K562 (cell line): ENCODE measurements around the gene RCOR2. TPM values are rescaled to one million over a fixed set of nuclear protein-coding genes. Genes with fewer than 3 reads are reported as not detected.

Experiments
- JUN ChIP-seq, 2 experiments: sonication (generic) in 1 of 2; formaldehyde crosslinking in 1 of 2; IDR thresholded peaks; 2 replicates each; pipeline versions ENCODE4 v1.6.1 to v1.8.0; 2012 to 2022; ENCODE audit warnings: borderline replicate concordance in 2 of 2, mild to moderate bottlenecking in 2 of 2, improper control_type of control experiment in 1 of 2, low read depth in 1 of 2, low read length in 1 of 2, missing genetic modification reagents in 1 of 2
- KDM5B ChIP-seq: fragments of 200-600 bp; sonication (generic); IDR thresholded peaks from 2 replicates; pipeline ENCODE4 v1.6.1; 2012; ENCODE audit warnings: low read depth, mild to moderate bottlenecking, moderate library complexity, low read length, control low read depth, inconsistent platforms; ENCODE audit not compliant: insufficient replicate concordance
- NR2C2 ChIP-seq, 2 experiments: fragments of 200-800 bp in 1 of 2; sonication (Bioruptor generic) in 1 of 2; sonication (generic) in 1 of 2; formaldehyde crosslinking in 1 of 2; IDR thresholded peaks; 2 replicates each; pipeline versions ENCODE4 v1.6.1 to v1.8.0; 2016 to 2022; ENCODE audit warnings: mild to moderate bottlenecking in 1 of 2, missing compliant biosample characterization in 1 of 2, missing genetic modification characterization in 1 of 2, missing genetic modification reagents in 1 of 2
- NR4A1 ChIP-seq, 2 experiments: fragments of 250-450 bp in 1 of 2; fragments of 450-650 bp in 1 of 2; sonication (Bioruptor Pico) in 1 of 2; IDR thresholded peaks; 2 replicates each; pipeline versions ENCODE4 v1.4.0 to v1.6.1; 2016 to 2020; ENCODE audit warnings: mild to moderate bottlenecking in 2 of 2, missing compliant biosample characterization in 1 of 2, missing genetic modification characterization in 1 of 2, moderate library complexity in 1 of 2
- STAT5B ChIP-seq: fragments of 250-450 bp; sonication (Bioruptor Pico); IDR thresholded peaks from 2 replicates; pipeline ENCODE4 v1.8.0; 2021; ENCODE audit warnings: mild to moderate bottlenecking, inconsistent platforms
- ZNF512 ChIP-seq: IDR thresholded peaks from 2 replicates; pipeline ENCODE4 v1.6.1; 2016; ENCODE audit warnings: missing genetic modification characterization, missing compliant biosample characterization
- polyA plus RNA-seq, 8 experiments: library from polyadenylated mRNA; depleted of rRNA in 4 of 8; stranded (reverse) in 5 of 8; unstranded in 3 of 8; fragments of >200 nt; fragmentation: Nextera tagmentation in 2 of 8; fragmentation: Illumina TruSeq in 1 of 8; extraction: Ambion mirVana in 2 of 8; extraction: Trizol in 1 of 8; gene quantifications; 2 replicates each; pipeline versions ENCODE4 v1.2.1 to v1.2.3, GENCODE V29; 2011 to 2014; ENCODE audit warnings: inconsistent platforms in 1 of 8, missing spikeins in 1 of 8
- total RNA-seq, 7 experiments: library from RNA; depleted of rRNA in 6 of 7; stranded (reverse); fragments of >200 nt in 6 of 7; fragmentation: Illumina TruSeq in 2 of 7; extraction: Trizol in 2 of 7; gene quantifications; 2 replicates each; pipeline versions ENCODE4 v1.2.1 to v1.2.3, GENCODE V29; 2011 to 2021; ENCODE audit warnings: low replicate concordance in 1 of 7
- TF ChIP-seq, protein P1 (sequence below): fragments of 450-650 bp; formaldehyde crosslinking; IDR thresholded peaks from 2 replicates; pipeline ENCODE4 v1.4.0; 2020; ENCODE audit warnings: mild to moderate bottlenecking, moderate library complexity

RCOR2 gene
- total and polyA plus RNA-seq, 9 of the 15 experiments (the other 6 are each of a cell fraction or from before 2014, with no cell fraction given), result 0.04 to 6.5 (median 2.5) TPM; not detected in 1

GRCh38 chr11:63893355-63893754, 23.6 kb downstream of the RCOR2 start (continued):
- TF ChIP-seq NR4A1 (CRISPR knock-in tag; IDR thresholded peaks at IDR 0.05) (no peak), NR4A1 (tag; IDR thresholded peaks at IDR 0.05) (no peak), JUN (IDR thresholded peaks at IDR 0.05; ENCODE audit: borderline replicate concordance, low read depth, low read length) (no peak), JUN (CRISPR knock-in tag; IDR thresholded peaks at IDR 0.05; ENCODE audit: borderline replicate concordance) (no peak), NR2C2 (CRISPR knock-in tag; IDR thresholded peaks at IDR 0.05) (no peak), NR2C2 (tag; IDR thresholded peaks at IDR 0.05) (no peak), STAT5B (CRISPR knock-in tag) (no peak), ZNF512 (tag) (no peak), KDM5B (no peak)
- TF ChIP-seq, protein P1, sequence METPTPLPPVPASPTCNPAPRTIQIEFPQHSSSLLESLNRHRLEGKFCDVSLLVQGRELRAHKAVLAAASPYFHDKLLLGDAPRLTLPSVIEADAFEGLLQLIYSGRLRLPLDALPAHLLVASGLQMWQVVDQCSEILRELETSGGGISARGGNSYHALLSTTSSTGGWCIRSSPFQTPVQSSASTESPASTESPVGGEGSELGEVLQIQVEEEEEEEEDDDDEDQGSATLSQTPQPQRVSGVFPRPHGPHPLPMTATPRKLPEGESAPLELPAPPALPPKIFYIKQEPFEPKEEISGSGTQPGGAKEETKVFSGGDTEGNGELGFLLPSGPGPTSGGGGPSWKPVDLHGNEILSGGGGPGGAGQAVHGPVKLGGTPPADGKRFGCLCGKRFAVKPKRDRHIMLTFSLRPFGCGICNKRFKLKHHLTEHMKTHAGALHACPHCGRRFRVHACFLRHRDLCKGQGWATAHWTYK, result no peak
- TF ChIP-seq, all 486 proteins: peak for 0
